DOHH2 (cell line): ENCODE measurements around the gene S100A16.

Experiments used
- CTCF ChIP-seq: fragments of 200-600 bp; sonication (generic); IDR thresholded peaks from one replicate; pipeline ENCODE4 v1.5.1; 2014; ENCODE audit warnings: antibody characterized with exemption, mild to moderate bottlenecking, low read depth, low read length; ENCODE audit not compliant: poor library complexity, severe bottlenecking
- EZH2phosphoT487 ChIP-seq: fragments of 200-600 bp; sonication (generic); IDR thresholded peaks from 2 replicates; pipeline ENCODE4 v1.6.1; 2017; ENCODE audit warnings: borderline replicate concordance, mild to moderate bottlenecking, antibody characterized with exemption, low read length, moderate library complexity, mixed read lengths

- TF ChIP-seq CTCF, result no peak
- TF ChIP-seq EZH2phosphoT487, result no peak
These were observed 25.3 kb upstream of the S100A16 start for GRCh38 chr1:153638261-153638660.
